OCI-LY7 (cell line): ENCODE results near the gene SLC35F1. TPM values are rescaled to one million over a fixed set of nuclear protein-coding genes. Genes with fewer than 3 reads are reported as not detected.

Experiments
- BruUV-seq: library from RNA; stranded (reverse); fragments of 400-500 nt; replicated peaks from 2 replicates; lab custom pipeline; 2021; lab: Mats Ljungman, UMichigan
- CTCF ChIA-PET: fragments of 300-600 bp; sonication (Branson Sonifier 250); formaldehyde crosslinking; loops from one replicate; lab custom pipeline; 2022; ENCODE audit warnings: antibody characterized with exemption; ENCODE audit not compliant: unreplicated experiment; lab: Charles Lee
- POLR2A ChIA-PET: fragments of 300-600 bp; sonication (Branson Sonifier 250); formaldehyde crosslinking; loops from one replicate; lab custom pipeline; 2022; ENCODE audit warnings: antibody characterized with exemption; lab: Charles Lee
- DNase-seq: peaks from one replicate; pipeline ENCODE4 v3.0.0-alpha.2; 2015; ENCODE audit warnings: low spot score
- H2AFZ ChIP-seq: fragments of 200-600 bp; sonication (generic), shearing (Covaris generic); 2 replicates; pipeline ENCODE4 v1.6.1; 2014; ENCODE audit warnings: mild to moderate bottlenecking, antibody characterized with exemption, low read length, moderate library complexity
- H3K27ac ChIP-seq: fragments of 200-600 bp; sonication (generic); 2 replicates; pipeline ENCODE4 v1.5.1; 2014; ENCODE audit warnings: mixed run types, low read depth, mild to moderate bottlenecking, moderate library complexity, low read length, inconsistent platforms; ENCODE audit not compliant: poor library complexity, severe bottlenecking
- H3K36me3 ChIP-seq: fragments of 200-600 bp; sonication (generic); 2 replicates; pipeline ENCODE4 v1.6.1; 2014; ENCODE audit warnings: mild to moderate bottlenecking, antibody characterized with exemption, low read length, moderate library complexity, mixed read lengths; ENCODE audit not compliant: insufficient read depth
- H3K4me1 ChIP-seq: fragments of 200-600 bp; sonication (generic); 2 replicates; pipeline ENCODE4 v1.5.1; 2014; ENCODE audit warnings: mild to moderate bottlenecking, low read length; ENCODE audit not compliant: insufficient read depth, poor library complexity, severe bottlenecking
- H3K4me2 ChIP-seq: fragments of 200-600 bp; sonication (generic); 2 replicates; pipeline ENCODE4 v1.6.1; 2014; ENCODE audit warnings: mild to moderate bottlenecking, low read length
- H3K4me3 ChIP-seq: fragments of 200-600 bp; sonication (generic); 2 replicates; pipeline ENCODE4 v1.5.1; 2014; ENCODE audit warnings: mild to moderate bottlenecking, low read depth, low read length; ENCODE audit not compliant: poor library complexity, severe bottlenecking
- H3K79me2 ChIP-seq: fragments of 200-600 bp; sonication (generic); 2 replicates; pipeline ENCODE4 v1.6.1; 2016; ENCODE audit warnings: low read depth, mild to moderate bottlenecking, low read length, moderate library complexity, mixed read lengths; ENCODE audit not compliant: insufficient read depth
- H3K9me2 ChIP-seq: fragments of 200-600 bp; sonication (generic); 2 replicates; pipeline ENCODE4 v1.6.1; 2016; ENCODE audit warnings: mild to moderate bottlenecking, low read length, mixed read lengths; ENCODE audit not compliant: insufficient read depth
- H3K9me3 ChIP-seq: fragments of 200-600 bp; sonication (generic); 2 replicates; pipeline ENCODE4 v1.6.1; 2014; ENCODE audit warnings: mild to moderate bottlenecking, mixed run types, low read length, mixed read lengths
- H4K20me1 ChIP-seq: fragments of 200-600 bp; sonication (generic); 2 replicates; pipeline ENCODE4 v1.6.1; 2014; ENCODE audit warnings: mild to moderate bottlenecking, antibody characterized with exemption, low read length, moderate library complexity, mixed read lengths; ENCODE audit not compliant: insufficient read depth
- EZH2phosphoT487 ChIP-seq: fragments of 200-600 bp; sonication (generic); IDR thresholded peaks from 2 replicates; pipeline ENCODE4 v1.6.1; 2018; ENCODE audit warnings: low read depth, borderline replicate concordance, mild to moderate bottlenecking, mixed run types, antibody characterized with exemption, low read length, moderate library complexity, mixed read lengths
- intact Hi-C: fragments of 100-400 bp; cut with micrococcal nuclease; formaldehyde crosslinking; loops from one replicate; pipeline ENCODE4 v1.10.0; 2022; ENCODE audit not compliant: unreplicated experiment
- total RNA-seq, 2 experiments: library from RNA; depleted of rRNA in 1 of 2; stranded (reverse); fragments of >200 nt in 1 of 2; shearing (Covaris generic) in 1 of 2; gene quantifications; 2 replicates each; pipeline ENCODE4 v1.2.3, GENCODE V29; 2014 to 2022
- TF ChIP-seq, protein P1 (sequence below): fragments of 200-600 bp; sonication (generic); conservative IDR thresholded peaks from 2 replicates; pipeline ENCODE4 v1.5.1; 2014; ENCODE audit warnings: mild to moderate bottlenecking, antibody characterized with exemption, low read length, moderate library complexity, mixed read lengths

The SLC35F1 gene
- total RNA-seq, 2 experiments from 2014 or later: 0.03 TPM; not detected in 1

GRCh38 chr6:118319416-118319815 lies 412.4 kb downstream of the SLC35F1 start:
- no TSS peak for BruUV-seq
- CTCF ChIA-PET: no interaction called here
- no peak overlapping the region for H2AFZ ChIP-seq

GRCh38 chr6:118319894-118320649 lies 413.0 kb downstream of the SLC35F1 start:
- H3K9me3 ChIP-seq: no peaks in the 10 kb centered on the region
- H3K79me2 ChIP-seq: no peaks in the 10 kb centered on the region
- BruUV-seq: no TSS peak
- H3K4me1 ChIP-seq: no peaks in the 10 kb centered on the region
- H2AFZ ChIP-seq: no peak overlapping the region
- ChIA-PET POLR2A (no interaction called here), CTCF (no interaction called here)
- DNase-seq: no peak
- H3K36me3 ChIP-seq: no peaks in the 10 kb centered on the region
- TF ChIP-seq EZH2phosphoT487: no peak
- TF ChIP-seq, protein P1, sequence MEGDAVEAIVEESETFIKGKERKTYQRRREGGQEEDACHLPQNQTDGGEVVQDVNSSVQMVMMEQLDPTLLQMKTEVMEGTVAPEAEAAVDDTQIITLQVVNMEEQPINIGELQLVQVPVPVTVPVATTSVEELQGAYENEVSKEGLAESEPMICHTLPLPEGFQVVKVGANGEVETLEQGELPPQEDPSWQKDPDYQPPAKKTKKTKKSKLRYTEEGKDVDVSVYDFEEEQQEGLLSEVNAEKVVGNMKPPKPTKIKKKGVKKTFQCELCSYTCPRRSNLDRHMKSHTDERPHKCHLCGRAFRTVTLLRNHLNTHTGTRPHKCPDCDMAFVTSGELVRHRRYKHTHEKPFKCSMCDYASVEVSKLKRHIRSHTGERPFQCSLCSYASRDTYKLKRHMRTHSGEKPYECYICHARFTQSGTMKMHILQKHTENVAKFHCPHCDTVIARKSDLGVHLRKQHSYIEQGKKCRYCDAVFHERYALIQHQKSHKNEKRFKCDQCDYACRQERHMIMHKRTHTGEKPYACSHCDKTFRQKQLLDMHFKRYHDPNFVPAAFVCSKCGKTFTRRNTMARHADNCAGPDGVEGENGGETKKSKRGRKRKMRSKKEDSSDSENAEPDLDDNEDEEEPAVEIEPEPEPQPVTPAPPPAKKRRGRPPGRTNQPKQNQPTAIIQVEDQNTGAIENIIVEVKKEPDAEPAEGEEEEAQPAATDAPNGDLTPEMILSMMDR: no peak
- no peak overlapping the region for H3K4me2 ChIP-seq
- intact Hi-C loops: no loop called here
- no peaks in the 10 kb centered on the region for H3K9me2 ChIP-seq
- H3K4me3 ChIP-seq: no peak overlapping the region
- no peaks in the 10 kb centered on the region for H4K20me1 ChIP-seq
- H3K27ac ChIP-seq: no peak overlapping the region

More at GRCh38 chr6:118319416-118319815, 412.4 kb downstream of the SLC35F1 start:
- TF ChIP-seq, protein P1: no peak
- TF ChIP-seq EZH2phosphoT487: no peak
- H3K4me2 ChIP-seq: no peak overlapping the region
- POLR2A ChIA-PET: interaction anchor here (0.7 kb wide), 1 partner anchor 277 kb away, joined by 3 read pairs; no protein-coding TSS in a partner anchor
- no peaks in the 10 kb centered on the region for H3K79me2 ChIP-seq
- no peaks in the 10 kb centered on the region for H3K9me2 ChIP-seq
- H3K4me1 ChIP-seq: no peaks in the 10 kb centered on the region
- H3K9me3 ChIP-seq: no peaks in the 10 kb centered on the region
- no peak overlapping the region for H3K27ac ChIP-seq
- no peak overlapping the region for H3K4me3 ChIP-seq
- no peaks in the 10 kb centered on the region for H3K36me3 ChIP-seq
- intact Hi-C loops: no loop called here
- no peaks in the 10 kb centered on the region for H4K20me1 ChIP-seq
- no peak for DNase-seq

DNA sequence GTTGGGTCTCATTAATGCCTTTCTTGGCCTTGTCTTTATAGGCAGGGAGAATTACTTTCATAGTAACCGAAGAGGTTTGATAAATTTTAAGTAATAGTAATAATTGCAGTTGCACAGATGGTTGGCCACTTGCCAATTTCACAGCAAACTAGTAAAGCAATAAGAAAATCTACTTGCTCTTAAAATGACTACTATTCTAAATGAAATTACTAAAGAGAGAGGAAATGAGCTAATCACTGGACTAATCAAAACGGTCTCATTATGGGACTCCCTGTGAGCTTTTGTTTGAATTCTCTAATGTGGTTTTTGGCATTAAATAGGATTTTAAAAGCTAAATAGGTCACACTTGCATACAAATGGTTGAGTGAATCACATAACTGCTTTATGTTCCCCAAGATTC lies 413.6 kb downstream of the SLC35F1 start:
- Histone ChIP-seq H4K20me1 (no peaks in the 10 kb centered on the region), H3K4me3 (no peak overlapping the region), H3K9me3 (no peaks in the 10 kb centered on the region), H3K4me2 (no peak overlapping the region), H2AFZ (no peak overlapping the region), H3K4me1 (no peaks in the 10 kb centered on the region), H3K79me2 (no peaks in the 10 kb centered on the region), H3K27ac (no peak overlapping the region), H3K9me2 (no peaks in the 10 kb centered on the region), H3K36me3 (no peaks in the 10 kb centered on the region)
- TF ChIP-seq, protein P1: no peak
- TF ChIP-seq EZH2phosphoT487: no peak
- intact Hi-C loops: no loop called here
- ChIA-PET POLR2A (no interaction called here), CTCF (no interaction called here)
- DNase-seq: no peak
- no TSS peak for BruUV-seq
